Fibroblast of villous mesenchyme (primary cell): ENCODE results near the gene TEAD1. TPM values are rescaled to one million over a fixed set of nuclear protein-coding genes. Genes with fewer than 3 reads are reported as not detected.

Source experiments
- DNase-seq: peaks from one replicate; pipeline ENCODE4 v3.0.0-alpha.2; 2010; ENCODE audit warnings: low read depth
- H3K4me3 ChIP-seq: 2 replicates; pipeline ENCODE4 v1.5.1; 2011; ENCODE audit warnings: low read depth, mild to moderate bottlenecking, low read length
- CTCF ChIP-seq: IDR thresholded peaks from 2 replicates; pipeline ENCODE4 v1.5.1; 2012; ENCODE audit warnings: low read depth, mild to moderate bottlenecking, low read length; ENCODE audit not compliant: insufficient read depth
- total RNA-seq: library from RNA; depleted of rRNA; stranded (reverse); fragments of >200 nt; gene quantifications from 2 replicates; pipeline ENCODE4 v1.2.3, GENCODE V29; 2012

TEAD1 gene
- total RNA-seq, 1 donor = 244 TPM

GRCh38 chr11:12901874-12902481, 227.8 kb downstream of the TEAD1 start:
- no peak for TF ChIP-seq CTCF
- H3K4me3 ChIP-seq = no peak overlapping the region
- DNase-seq = no peak

GRCh38 chr11:12902791-12903486, 228.7 kb downstream of the TEAD1 start:
- DNase-seq = no peak
- no peak overlapping the region for H3K4me3 ChIP-seq
- TF ChIP-seq CTCF = no peak

- H3K4me3 ChIP-seq = no peak overlapping the region
- TF ChIP-seq CTCF = no peak
- DNase-seq = no peak
These were observed 231.2 kb downstream of the TEAD1 start for GRCh38 chr11:12905435-12905834.

- H3K4me3 ChIP-seq = no peak overlapping the region
- TF ChIP-seq CTCF = no peak
- DNase-seq = no peak
These were observed 232.3 kb downstream of the TEAD1 start for GRCh38 chr11:12906501-12906900.

- H3K4me3 ChIP-seq = no peak overlapping the region
- no peak for DNase-seq
- no peak for TF ChIP-seq CTCF
These were observed 235.7 kb downstream of the TEAD1 start for GRCh38 chr11:12909879-12910278.

- no peak overlapping the region for H3K4me3 ChIP-seq
- DNase-seq = peak; percentile 39
- peak; percentile 68 for TF ChIP-seq CTCF
These were observed 240.2 kb downstream of the TEAD1 start for GRCh38 chr11:12914400-12914912.

GRCh38 chr11:12915093-12915492, 240.9 kb downstream of the TEAD1 start:
- no peak overlapping the region for H3K4me3 ChIP-seq
- no peak for TF ChIP-seq CTCF
- DNase-seq = no peak
